SK-N-SH treated with all-trans-retinoic acid at 6 μM for 48 hours (cell line): ENCODE measurements around the gene STC2.

Source experiments
- PPARA ChIP-seq: fragments of 250-450 bp; sonication (Bioruptor Pico); IDR thresholded peaks from 2 replicates; pipeline ENCODE4 v1.5.0; 2020; ENCODE audit warnings: mild to moderate bottlenecking, borderline replicate concordance
- ZFP3 ChIP-seq: fragments of 250-450 bp; sonication (Bioruptor Pico); IDR thresholded peaks from 2 replicates; pipeline ENCODE4 v1.5.0; 2020; ENCODE audit warnings: mild to moderate bottlenecking, moderate library complexity

- no peak for TF ChIP-seq PPARA
- TF ChIP-seq ZFP3 (CRISPR knock-in tag), result no peak
Measured at GRCh38 chr5:173323799-173324114, 4.5 kb downstream of the STC2 start.
